ENCODE data around the gene SIK3.

DNA sequence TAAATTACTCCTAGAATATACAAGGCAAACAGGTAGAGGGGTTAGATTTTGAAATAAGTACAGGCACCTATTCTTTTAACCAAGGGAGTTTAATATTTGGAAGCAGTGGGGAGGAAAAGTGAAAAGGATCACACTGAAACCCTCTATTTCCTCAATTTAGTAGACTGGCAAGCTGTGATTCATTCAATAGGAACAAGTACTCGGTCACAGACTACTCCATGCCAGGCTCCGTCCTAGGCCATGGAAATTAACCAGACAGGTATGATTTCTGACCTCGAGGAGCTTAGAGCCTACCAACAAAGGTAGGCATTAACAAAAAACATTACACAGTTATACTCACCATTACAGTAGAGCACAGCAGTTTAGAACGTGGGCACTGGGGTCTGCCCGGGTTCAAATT lies 40.9 kb downstream of the SIK3 start:
- TF ChIP-seq, protein P1, sequence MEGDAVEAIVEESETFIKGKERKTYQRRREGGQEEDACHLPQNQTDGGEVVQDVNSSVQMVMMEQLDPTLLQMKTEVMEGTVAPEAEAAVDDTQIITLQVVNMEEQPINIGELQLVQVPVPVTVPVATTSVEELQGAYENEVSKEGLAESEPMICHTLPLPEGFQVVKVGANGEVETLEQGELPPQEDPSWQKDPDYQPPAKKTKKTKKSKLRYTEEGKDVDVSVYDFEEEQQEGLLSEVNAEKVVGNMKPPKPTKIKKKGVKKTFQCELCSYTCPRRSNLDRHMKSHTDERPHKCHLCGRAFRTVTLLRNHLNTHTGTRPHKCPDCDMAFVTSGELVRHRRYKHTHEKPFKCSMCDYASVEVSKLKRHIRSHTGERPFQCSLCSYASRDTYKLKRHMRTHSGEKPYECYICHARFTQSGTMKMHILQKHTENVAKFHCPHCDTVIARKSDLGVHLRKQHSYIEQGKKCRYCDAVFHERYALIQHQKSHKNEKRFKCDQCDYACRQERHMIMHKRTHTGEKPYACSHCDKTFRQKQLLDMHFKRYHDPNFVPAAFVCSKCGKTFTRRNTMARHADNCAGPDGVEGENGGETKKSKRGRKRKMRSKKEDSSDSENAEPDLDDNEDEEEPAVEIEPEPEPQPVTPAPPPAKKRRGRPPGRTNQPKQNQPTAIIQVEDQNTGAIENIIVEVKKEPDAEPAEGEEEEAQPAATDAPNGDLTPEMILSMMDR (IDR thresholded peaks at IDR 0.05; ENCODE audit: insufficient read depth, low read length) = no peak
- TF ChIP-seq GABPA (IDR thresholded peaks at IDR 0.05; ENCODE audit: low read depth) = no peak
- TF ChIP-seq, protein P2, sequence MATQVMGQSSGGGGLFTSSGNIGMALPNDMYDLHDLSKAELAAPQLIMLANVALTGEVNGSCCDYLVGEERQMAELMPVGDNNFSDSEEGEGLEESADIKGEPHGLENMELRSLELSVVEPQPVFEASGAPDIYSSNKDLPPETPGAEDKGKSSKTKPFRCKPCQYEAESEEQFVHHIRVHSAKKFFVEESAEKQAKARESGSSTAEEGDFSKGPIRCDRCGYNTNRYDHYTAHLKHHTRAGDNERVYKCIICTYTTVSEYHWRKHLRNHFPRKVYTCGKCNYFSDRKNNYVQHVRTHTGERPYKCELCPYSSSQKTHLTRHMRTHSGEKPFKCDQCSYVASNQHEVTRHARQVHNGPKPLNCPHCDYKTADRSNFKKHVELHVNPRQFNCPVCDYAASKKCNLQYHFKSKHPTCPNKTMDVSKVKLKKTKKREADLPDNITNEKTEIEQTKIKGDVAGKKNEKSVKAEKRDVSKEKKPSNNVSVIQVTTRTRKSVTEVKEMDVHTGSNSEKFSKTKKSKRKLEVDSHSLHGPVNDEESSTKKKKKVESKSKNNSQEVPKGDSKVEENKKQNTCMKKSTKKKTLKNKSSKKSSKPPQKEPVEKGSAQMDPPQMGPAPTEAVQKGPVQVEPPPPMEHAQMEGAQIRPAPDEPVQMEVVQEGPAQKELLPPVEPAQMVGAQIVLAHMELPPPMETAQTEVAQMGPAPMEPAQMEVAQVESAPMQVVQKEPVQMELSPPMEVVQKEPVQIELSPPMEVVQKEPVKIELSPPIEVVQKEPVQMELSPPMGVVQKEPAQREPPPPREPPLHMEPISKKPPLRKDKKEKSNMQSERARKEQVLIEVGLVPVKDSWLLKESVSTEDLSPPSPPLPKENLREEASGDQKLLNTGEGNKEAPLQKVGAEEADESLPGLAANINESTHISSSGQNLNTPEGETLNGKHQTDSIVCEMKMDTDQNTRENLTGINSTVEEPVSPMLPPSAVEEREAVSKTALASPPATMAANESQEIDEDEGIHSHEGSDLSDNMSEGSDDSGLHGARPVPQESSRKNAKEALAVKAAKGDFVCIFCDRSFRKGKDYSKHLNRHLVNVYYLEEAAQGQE (IDR thresholded peaks at IDR 0.05; ENCODE audit: insufficient replicate concordance, low read depth) = no peak

Data from HL-60 (cell line).